ENCODE data around the gene GLS.

GLS gene

DNA sequence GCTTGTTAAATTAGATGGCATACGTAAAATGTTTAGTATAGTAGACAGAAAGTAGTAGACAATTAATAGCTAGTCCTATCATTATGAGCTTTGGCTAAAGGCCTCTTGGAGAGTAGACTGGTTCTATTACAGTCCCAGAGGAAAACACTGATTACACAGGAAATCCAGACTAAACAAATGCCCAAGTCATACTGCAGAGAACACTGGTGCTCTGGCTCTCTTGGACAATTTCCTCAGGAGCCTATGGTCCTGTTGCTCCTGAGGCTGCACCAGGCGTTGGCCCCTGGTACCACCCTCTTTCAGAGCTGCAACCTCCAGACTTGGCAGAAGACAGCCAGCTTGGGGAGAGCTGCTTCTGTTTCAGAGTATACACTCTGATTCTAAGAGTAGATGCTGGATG is 91.6 kb downstream of the GLS start:
- DNase-seq (ENCODE audit: low spot score) = no peak

DNA sequence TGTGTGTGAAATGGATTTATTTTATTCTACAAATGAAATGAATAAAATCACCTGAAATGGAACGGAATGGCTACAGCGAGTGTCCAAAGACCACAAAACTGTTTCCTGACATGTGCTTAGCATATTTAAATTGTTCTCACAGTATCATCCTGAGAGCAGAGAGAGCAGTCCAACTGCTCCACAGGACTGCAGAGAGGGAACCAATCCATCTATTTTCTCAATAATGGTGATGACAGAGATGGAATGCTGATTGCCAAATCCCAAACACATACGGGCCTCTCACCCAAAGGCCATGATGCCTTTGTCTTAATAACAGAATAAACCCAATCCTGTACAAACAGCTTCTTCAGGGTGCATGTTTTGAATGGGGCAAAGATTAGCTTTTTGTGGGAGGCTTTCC is 92.2 kb downstream of the GLS start:
- no peak for DNase-seq (ENCODE audit: low spot score)

DNA sequence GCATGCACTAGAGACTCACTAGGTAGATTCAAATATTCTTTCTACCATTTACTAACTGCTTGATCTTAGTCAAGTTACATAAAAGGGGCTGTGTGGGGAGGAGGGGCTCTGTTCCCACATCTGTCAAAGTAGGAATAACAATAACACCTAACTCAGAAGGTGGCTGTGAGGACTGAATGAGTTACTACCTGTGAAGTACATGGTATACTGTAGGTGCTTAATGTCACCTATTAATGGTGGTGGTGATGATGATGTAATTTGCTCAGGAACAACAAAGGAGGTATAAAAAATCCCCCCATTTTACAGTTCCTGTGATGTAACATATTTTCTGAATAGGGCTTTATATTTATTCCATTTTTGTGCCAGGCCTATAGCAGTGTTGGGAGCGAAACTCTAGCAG is 92.6 kb downstream of the GLS start:
- no peak for DNase-seq (ENCODE audit: low spot score)

DNA sequence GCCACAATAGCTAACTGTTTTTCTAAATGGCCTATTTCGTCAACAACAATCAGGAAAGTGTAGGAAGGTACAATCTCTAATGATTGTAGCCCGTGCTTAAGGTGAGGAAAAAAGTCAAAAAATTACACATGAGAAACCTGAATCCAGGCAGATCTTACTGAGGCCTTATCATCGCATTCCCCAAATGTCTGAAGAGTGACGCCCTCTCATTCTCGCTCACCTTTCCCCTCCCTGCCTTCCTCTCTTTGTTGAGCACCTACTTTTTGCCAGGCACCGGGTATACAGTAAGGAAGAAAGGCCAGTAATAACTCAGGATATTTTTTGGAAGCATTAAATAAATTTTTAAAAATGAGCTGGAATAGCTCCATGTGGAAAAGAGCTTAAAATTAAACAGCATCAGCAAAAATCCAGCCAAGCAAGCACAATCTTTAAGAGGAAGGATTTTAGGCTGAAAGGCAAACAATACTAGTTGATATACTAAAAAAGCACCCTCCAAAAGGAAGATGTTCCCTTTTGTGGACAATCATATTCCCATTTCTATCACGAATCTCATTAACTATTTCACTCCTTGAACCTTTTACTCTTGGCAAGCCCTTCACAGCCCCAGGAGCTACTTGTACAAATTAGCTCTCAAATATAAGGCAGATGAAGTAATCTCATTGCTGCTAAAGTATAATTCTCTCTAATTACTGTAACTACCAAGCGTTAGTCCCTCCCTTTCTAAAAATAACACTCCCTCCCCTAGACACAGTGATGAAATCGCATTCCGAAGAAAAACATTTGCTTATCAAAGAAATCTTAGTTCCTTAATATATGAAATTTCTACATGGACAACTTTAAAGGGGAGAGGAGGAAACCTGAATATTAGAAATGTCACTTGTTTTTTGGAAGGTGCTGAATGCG is 93.4 kb downstream of the GLS start:
- DNase-seq (ENCODE audit: low spot score) = no peak

DNA sequence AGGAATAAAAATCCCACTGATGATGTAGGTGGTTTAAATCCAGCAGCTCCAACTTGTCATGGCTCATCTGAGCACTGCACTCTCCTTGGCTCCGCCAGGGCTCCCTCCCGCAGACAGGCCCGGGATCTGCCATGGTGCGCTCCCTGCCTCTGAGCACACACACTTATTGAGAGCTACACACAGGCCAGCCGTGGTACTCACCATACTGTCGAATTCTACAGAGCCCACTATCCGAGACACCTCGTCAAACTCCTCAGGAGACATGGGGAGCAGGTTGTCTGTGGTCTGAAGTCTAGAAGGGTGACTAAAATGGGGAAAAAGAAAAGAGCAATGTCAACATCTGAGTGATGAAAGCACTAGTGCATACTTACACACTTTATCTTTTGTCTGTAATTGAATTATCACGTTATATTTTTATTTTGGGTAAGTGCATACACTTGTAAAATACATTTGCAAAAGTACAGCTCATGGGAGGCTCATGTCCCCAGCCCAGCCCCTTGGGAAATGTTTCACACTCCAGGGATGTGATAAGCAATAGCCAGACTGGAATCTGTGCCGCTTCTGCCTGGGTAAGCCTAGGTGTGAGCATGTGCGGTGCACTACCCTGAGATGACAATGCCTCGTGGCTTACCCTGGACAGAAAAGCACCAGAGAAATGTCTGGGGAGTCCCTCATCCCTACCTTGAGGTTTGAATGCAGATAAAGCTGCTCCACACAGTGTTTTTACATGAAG is 94.2 kb downstream of the GLS start:
- peak; percentile 53 for DNase-seq (ENCODE audit: low spot score)

DNA sequence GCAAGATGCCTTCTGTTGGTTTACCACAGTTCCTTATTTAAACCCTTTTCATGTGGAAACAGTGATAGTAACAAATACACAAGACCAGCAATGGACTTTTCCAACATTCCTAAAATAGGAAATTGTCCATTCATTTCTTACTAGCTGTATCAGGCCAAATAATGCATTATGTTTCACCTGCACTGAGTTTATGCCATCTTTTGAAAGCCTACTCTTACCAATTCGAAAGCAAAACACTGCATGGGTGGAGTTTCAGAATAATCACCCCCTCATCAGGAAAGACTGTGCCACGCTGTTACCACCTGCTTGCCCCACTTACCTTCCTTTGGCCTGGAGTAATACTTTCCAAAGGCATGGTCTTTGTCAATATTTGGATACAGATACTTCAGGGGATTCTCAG is 95.9 kb downstream of the GLS start:
- no peak for DNase-seq (ENCODE audit: low spot score)

DNA sequence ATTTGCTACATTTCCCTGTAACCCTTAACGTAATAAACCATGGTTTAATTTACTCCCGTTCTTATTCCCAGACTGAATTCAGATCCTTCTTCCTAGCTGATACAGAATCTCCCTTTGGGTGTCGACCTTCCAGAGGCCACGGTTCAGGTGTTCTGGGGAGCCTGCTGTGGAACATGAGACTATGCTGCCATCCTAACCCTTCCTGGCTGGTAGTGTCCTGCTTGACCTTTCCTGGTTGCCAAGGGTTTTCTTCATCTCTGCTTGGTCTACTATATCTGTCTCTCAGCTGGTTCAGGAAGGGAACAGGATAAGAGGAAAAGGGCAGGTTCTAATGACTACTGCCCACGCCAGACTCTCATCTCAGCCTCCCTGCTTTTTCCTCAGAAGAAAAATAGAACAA is 96.9 kb downstream of the GLS start:
- DNase-seq (ENCODE audit: low spot score) = no peak

DNA sequence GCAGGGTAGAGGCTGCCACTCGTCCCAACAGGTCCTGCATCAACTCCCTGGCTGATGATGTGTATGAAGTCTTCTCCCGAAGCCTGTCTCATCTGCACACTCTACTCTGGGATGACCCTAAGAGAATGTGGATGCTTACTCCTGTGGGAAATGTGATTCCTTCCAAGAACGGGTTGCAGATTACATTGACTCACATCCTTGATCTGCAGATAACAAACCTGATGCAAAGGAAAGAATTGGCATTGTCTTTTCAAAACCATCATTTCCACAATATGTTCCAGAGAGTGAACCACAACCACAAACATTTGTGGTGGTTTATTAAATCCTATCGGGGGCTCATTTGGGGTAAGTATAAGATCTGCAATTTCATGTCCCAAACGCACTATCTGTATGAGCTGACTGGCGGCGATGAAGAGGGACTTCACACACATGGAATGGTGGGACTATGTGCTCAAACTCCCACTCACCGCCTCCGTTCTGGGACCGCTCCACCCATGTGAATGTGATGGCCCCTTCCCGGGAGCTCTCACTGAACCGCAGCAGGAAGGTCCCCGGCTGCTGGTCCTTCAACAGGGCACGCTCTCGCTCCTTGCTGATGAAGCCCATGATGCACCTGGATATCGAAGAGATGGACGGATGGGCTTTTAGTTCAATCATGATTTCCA is 97.9 kb downstream of the GLS start:
- DNase-seq (ENCODE audit: low spot score) = no peak

DNA sequence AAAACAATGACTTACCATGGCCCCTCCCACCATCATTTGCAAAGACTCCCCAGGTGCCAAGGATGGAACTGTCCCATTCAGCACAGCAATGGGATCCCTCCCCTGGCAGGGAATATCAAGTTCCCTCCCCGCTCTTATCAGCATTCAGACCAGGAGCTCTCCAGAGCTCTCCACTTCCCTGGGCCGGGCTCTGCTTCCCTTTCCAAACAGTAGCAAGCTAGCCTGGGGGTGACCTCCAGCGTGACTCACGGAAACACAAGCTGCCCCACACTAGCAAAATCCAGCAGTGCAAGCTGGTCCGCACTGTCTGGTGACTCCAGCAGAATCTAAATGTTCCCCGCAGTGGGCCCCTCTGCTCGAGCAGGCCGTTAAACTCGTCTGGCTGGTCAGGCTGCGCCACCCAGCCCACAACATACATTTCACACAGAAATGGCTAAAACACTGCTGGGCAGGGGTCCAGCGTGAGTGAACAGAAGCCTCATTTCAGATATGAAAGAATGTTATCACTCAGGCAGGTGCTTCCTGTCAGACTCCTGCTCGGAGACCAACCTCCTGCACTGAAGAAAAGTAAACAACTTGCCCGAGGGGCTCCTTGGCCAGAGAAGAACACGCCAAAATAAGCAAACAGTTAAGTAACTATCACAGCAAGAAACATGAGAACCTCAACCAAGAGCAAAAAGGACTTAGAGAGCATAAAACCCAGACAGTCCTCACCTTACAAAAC is 99.4 kb downstream of the GLS start:
- no peak for DNase-seq (ENCODE audit: low spot score)

DNA sequence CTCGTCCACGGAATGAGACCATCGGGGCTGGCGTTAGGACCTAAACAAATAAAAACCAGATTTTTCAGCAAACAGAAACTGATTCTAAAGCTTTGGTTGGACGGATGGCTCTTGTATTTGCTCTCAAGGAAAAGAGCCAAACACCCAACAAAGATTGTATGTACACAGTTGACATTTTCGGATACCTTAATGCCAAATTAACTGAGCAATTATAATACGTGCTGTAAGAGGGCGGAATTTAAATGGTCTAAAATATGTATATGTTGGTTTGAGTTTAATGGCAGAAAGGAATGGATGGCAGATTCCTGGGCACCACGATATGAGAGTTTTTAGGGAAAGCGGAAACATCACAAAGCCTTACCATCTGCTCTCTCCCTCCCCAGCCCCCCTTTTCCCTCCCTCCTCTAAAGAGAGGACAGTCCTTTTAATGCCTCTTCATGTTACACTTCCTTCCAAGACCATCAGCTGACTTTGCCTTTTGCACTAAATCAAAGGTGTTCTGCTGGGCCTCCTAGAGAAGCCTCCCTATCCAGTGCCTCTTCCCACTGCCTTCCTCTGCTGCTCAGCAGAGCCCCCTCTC is 100.1 kb downstream of the GLS start:
- no peak for DNase-seq (ENCODE audit: low spot score)

DNA sequence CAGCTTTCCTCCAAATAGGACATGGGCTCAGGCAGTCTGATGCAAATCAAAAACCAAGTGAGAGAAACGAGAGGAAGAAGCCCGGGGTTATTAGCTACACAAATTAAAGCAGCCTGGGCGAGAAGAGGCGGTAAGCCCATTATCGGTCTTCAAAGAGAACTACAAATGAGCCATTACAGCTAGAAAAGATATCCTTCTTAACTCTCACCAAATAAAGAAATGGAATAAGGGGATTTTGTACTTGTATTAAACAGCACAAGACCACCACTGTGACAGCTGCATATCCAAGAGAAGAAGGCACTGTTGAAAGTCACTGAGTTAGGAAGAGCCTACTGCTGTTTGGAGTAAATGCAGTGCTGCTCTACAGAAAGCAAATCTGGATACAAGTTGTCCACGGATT is 100.7 kb downstream of the GLS start:
- DNase-seq (ENCODE audit: low spot score) = no peak

DNA sequence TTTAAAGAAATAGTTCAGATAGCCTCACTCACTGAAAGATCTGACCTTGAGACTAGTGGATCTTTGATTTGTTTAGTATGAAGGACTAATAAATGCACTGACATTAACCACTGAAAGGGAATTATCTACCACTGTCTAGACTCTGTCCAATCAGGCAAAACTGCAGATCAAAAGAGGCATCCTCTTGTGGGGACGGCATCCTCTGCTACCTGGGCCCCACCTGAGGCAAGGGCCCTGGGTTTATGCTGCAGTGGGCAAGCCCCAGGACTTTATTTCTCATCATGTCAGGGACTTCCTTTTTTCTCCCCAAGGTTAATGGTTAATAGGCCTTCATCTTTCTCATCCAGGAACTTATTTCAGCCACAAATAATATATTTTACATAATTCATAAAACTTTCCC is 101.1 kb downstream of the GLS start:
- DNase-seq (ENCODE audit: low spot score) = no peak

DNA sequence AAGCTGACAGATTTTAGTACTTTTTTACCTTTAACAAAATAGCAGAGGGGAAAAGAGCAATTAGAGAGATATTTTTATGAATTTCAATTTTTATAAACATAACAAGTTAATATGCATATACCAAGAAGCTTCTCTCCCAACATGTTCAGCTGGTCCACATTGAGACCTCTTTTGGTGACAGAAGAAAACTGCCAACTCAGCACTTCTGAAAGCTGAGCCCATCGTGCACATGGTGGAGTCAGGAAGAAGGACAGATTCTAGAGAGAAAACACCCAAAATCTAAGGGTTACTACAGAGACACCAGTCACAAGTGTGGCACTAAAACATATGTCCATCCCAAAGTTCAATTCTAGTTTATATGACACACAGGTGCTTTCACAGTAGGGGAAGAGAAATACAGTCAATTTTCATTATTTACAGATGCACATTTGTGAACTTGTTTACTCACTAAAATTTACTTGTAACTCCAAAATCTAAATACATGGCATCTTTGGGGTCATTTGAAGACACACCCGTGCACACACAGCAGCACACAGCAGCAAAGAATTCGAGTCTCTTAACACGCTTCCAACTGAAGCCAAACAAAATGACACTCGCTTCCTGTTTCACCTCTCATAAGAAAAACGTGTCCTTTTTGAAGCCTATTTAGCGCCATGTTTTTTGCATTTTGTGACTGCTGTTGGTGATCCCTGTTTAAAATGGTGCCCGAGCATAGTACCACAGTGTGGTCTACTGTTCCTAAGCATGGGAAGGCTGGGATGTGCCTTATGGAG is 101.8 kb downstream of the GLS start:
- no peak for DNase-seq (ENCODE audit: low spot score)

DNA sequence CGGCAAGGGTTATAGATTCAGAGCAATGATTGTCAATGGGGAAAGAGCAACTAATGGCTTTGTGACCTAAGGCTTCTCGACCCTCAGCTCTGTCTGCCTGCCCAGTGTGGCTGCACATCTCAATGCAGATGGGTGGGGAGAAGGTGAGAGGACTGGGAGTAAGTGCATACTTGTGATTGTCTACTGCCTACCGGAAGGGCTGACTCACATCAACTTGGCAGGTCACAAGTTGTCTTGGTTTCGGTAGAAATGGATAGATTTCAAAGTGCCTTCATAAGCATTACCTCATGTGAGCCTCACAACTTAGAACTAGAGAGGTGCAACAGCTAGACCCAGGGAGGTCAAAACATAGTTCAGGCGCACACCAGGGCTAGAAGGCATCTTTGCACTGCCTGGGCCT is 104.0 kb downstream of the GLS start:
- DNase-seq (ENCODE audit: low spot score) = no peak

DNA sequence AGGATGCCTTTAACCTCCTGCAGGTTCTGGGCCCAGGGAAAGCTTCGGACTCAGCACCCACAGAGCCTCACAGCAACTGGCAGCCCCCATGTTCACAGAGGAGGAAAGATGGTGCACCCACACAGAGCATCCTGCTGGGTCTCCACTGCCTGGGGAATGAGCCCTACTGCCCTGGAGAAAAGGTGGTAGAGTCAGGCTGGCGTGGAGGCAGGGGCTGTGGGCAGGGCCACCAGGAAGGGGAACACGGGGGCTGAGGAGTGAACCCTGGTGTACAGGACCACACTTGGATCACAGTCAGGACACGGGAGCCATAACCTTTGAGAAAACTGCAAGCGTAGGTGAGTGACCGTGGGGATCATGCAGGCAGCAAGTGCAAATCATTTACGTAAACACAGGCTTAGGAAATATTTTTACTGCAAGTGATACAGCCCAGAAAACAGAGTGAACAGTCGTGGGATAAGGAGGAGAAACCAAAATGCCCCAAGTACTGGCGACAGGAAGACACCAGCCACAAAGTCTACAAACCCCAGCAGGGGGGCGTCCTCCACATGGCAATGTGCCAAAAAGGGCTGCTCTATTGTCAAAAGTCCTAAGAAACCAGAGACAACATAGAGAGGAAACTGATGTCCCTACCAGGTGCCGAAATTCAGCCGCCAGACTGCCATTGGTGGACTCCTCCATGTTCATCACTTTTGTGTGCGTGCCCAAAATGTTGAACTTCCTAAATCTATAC is 105.8 kb downstream of the GLS start:
- DNase-seq (ENCODE audit: low spot score) = no peak

DNA sequence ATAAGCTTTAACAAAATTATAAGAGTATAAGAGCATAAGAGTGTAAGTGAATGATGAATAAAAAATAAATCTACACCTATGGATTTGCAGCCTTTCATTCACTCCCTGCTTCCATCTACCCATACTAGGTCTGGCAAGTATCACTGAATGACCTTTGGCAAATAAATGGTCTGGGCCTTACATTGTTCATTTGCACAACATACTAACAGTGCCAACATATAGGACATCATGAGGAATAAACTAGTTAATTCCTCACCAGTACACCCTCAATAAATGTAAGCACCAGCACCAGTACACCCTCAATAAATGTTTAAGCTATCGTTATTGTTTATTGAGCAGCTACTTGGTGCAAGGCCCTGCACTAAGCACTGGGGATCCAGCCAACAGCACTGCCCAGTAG is 106.5 kb downstream of the GLS start:
- no peak for DNase-seq (ENCODE audit: low spot score)

DNA sequence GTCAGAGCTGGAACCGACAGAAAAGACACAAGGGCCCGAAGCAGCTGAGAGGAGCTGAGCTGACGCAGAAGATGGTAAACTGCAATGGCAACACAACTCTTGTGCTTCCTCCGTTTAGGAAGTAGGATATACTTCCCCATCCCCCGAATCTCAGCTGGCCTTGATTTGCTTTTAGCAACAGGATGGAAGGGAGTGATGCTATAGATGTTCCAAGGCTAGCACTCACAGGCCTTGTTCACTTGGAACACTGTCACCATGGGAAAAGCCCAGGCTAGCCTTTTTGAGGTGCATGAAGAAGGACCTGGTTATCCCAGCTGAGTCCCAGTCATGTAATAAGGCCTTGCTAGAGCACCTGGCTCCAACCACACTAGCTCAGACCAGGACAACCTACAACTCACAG is 107.3 kb downstream of the GLS start:
- DNase-seq (ENCODE audit: low spot score) = no peak

DNA sequence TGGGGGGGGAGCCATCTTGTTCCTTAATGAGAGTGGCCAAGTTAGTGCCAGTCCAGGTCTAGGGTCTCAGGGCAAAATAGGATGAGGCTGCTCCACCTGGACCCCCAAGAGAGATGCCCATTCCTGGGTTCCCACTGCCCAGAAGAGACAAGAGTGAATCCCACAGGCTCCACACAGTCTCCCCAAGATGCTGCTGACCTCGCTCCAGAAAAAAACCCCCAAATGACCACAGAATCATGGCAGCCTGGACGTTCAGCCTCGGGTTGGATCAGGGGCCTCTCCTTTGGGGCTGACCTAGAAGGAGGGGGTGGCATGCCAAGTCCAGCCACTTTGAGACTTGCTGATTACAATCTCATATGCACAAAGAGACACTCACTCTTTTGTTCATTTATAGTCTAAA is 108.3 kb downstream of the GLS start:
- no peak for DNase-seq (ENCODE audit: low spot score)

DNA sequence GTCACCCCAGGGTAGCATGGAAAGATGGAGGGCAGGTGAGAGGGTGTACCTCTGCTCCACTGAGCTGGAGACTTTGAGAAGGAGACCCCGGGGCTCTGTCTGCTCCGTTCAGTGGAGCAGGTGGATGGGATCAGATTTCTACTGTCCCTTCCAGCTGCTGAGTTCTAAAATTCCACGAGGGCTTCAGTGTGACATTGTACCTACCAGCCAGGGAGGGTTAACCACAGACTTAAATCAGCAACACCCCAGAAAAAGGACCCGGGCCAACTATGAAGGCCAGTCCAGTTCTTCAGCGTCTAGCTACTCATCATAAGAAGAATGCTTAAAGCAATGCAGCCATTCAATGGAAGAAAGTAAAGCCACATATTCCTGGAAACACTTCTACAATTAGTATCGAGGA is 109.5 kb downstream of the GLS start:
- no peak for DNase-seq (ENCODE audit: low spot score)

DNA sequence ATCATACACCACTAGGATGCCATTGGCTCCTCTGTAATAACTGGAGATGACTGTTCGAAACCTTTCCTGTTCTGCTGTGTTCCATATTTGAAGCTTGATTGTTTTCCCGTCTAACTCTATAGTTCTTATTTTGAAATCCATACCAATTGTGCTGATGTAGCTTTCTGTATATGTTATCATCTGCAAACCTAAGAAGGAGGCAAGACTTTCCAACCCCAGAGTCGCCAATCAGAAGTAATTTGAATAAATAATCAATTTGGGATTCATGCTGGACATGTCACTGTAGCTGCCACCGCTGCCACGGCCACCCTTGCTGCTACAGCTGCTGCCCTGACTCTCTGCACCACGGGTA is 112.6 kb downstream of the GLS start:
- no peak for DNase-seq (ENCODE audit: low spot score)

DNA sequence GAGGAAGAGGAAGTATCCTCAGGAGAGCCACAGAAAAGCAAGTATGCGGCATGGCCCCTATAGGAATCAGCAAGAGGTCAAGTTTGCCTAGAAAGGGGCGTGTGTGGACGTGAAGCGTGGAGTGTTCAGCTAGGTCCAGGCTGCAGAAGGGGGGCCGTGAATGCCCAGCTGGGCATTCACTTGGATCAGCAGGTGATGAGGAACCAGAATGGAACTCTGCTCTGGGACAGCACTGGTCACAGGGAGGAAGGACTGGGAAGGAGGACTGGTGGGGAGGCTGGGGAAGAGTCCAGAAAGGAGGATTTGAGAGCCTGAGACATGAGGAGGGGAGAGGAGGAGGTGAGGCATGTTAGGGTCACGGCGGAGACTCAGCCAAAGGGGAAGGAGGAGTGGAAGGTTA is 113.5 kb downstream of the GLS start:
- no peak for DNase-seq (ENCODE audit: low spot score)
